HCT116 (cell line): ENCODE measurements around the gene TMEM59L.

Experiments
- CTCF ChIP-seq, 3 experiments: fragments of 200-600 bp in 1 of 3; sonication (generic) in 1 of 3; IDR thresholded peaks in 2 of 3; conservative IDR thresholded peaks in 1 of 3; 2 replicates each; pipeline ENCODE4 v1.5.1; 2012 to 2017; ENCODE audit warnings: low read depth in 2 of 3, low read length in 2 of 3, antibody characterized with exemption in 1 of 3, borderline replicate concordance in 1 of 3, control low read depth in 1 of 3, mild to moderate bottlenecking in 1 of 3, mixed read lengths in 1 of 3, mixed run types in 1 of 3, moderate library complexity in 1 of 3; ENCODE audit not compliant: insufficient read depth in 1 of 3
- RAD21 ChIP-seq: IDR thresholded peaks from 2 replicates; pipeline ENCODE4 v1.6.1; 2012; ENCODE audit warnings: low read depth, mild to moderate bottlenecking
- REST ChIP-seq: IDR thresholded peaks from 2 replicates; pipeline ENCODE4 v1.6.1; 2012; ENCODE audit warnings: low read depth
- ZFX ChIP-seq: fragments of 450-650 bp; IDR thresholded peaks from 2 replicates; pipeline ENCODE4 v1.6.1; 2017
- ZNF274 ChIP-seq: fragments of 200-500 bp; sonication (Bioruptor generic); IDR thresholded peaks from 2 replicates; pipeline ENCODE4 v1.6.1; 2014; ENCODE audit warnings: mild to moderate bottlenecking, low read depth, low read length, inconsistent platforms

GRCh38 chr19:18591735-18592385 is 20.8 kb upstream of the TMEM59L start:
- TF ChIP-seq ZFX (no peak), CTCF (IDR thresholded peaks at IDR 0.05 in 2 of 3, conservative IDR thresholded peaks at IDR 0.05 in 1 of 3; ENCODE audit: borderline replicate concordance in 1 of 3, insufficient read depth in 1 of 3, low read depth in 2 of 3, low read length in 2 of 3) (no peak), RAD21 (no peak), ZNF274 (no peak), REST (no peak)
